SK-N-SH treated with all-trans-retinoic acid at 6 μM for 48 hours (cell line): Measurements from ENCODE around the gene CNTN4.

ENCODE experiments used
- ATAC-seq: fragments of 200-7000 bp; cut with Tn5 transposase; 3 replicates; pipeline ENCODE4 v1.9.1; 2020; ENCODE audit warnings: mild to moderate bottlenecking, moderate library complexity
- ARNTL ChIP-seq: fragments of 450-650 bp; formaldehyde crosslinking; IDR thresholded peaks from 2 replicates; pipeline ENCODE4 v1.5.0; 2020; ENCODE audit warnings: low read depth, mild to moderate bottlenecking, moderate library complexity, borderline replicate concordance
- CSDC2 ChIP-seq: fragments of 250-450 bp; sonication (Bioruptor Pico); IDR thresholded peaks from 2 replicates; pipeline ENCODE4 v1.5.0; 2020; ENCODE audit warnings: mild to moderate bottlenecking, moderate library complexity
- ESRRG ChIP-seq: fragments of 250-450 bp; sonication (Bioruptor Pico); IDR thresholded peaks from 2 replicates; pipeline ENCODE4 v1.6.1; 2021; ENCODE audit warnings: mild to moderate bottlenecking
- GLIS3 ChIP-seq: fragments of 250-450 bp; sonication (Bioruptor Pico); IDR thresholded peaks from 2 replicates; pipeline ENCODE4 v1.5.0; 2020; ENCODE audit warnings: mild to moderate bottlenecking, moderate library complexity
- OSR1 ChIP-seq: fragments of 250-450 bp; sonication (Bioruptor Pico); IDR thresholded peaks from 2 replicates; pipeline ENCODE4 v1.8.0; 2022; ENCODE audit warnings: moderate library complexity, mild to moderate bottlenecking, inconsistent platforms
- PPARA ChIP-seq: fragments of 250-450 bp; sonication (Bioruptor Pico); IDR thresholded peaks from 2 replicates; pipeline ENCODE4 v1.5.0; 2020; ENCODE audit warnings: mild to moderate bottlenecking, borderline replicate concordance
- RARB ChIP-seq: fragments of 250-450 bp; sonication (Bioruptor Pico); IDR thresholded peaks from 2 replicates; pipeline ENCODE4 v1.8.0; 2021; ENCODE audit warnings: mild to moderate bottlenecking, moderate library complexity
- SNAI2 ChIP-seq: fragments of 250-450 bp; sonication (Bioruptor Pico); IDR thresholded peaks from 2 replicates; pipeline ENCODE4 v1.5.0; 2020; ENCODE audit warnings: mild to moderate bottlenecking, moderate library complexity
- TCF4 ChIP-seq: fragments of 250-450 bp; sonication (Bioruptor Pico); IDR thresholded peaks from 2 replicates; pipeline ENCODE4 v1.8.0; 2021; ENCODE audit warnings: mild to moderate bottlenecking, moderate library complexity, borderline replicate concordance
- TOX ChIP-seq: fragments of 250-450 bp; sonication (Bioruptor Pico); IDR thresholded peaks from 2 replicates; pipeline ENCODE4 v1.8.0; 2021; ENCODE audit warnings: mild to moderate bottlenecking, moderate library complexity, borderline replicate concordance
- ZC3H10 ChIP-seq: fragments of 250-450 bp; sonication (Bioruptor Pico); IDR thresholded peaks from 2 replicates; pipeline ENCODE4 v1.5.1; 2021; ENCODE audit warnings: mild to moderate bottlenecking, moderate library complexity
- ZFP30 ChIP-seq: fragments of 450-650 bp; formaldehyde crosslinking; IDR thresholded peaks from 2 replicates; pipeline ENCODE4 v1.5.0; 2022; ENCODE audit warnings: mild to moderate bottlenecking, moderate library complexity
- ZNF70 ChIP-seq: fragments of 450-650 bp; formaldehyde crosslinking; IDR thresholded peaks from 2 replicates; pipeline ENCODE4 v1.5.0; 2020; ENCODE audit warnings: mild to moderate bottlenecking, moderate library complexity
- ZNF8 ChIP-seq: fragments of 450-650 bp; formaldehyde crosslinking; IDR thresholded peaks from 2 replicates; pipeline ENCODE4 v1.5.0; 2020; ENCODE audit warnings: mild to moderate bottlenecking, moderate library complexity
- TF ChIP-seq, protein P1 (sequence below): fragments of 250-450 bp; sonication (Bioruptor Pico); IDR thresholded peaks from 2 replicates; pipeline ENCODE4 v1.5.0; 2020; ENCODE audit warnings: mild to moderate bottlenecking, moderate library complexity
- TF ChIP-seq, protein P2 (sequence below): fragments of 250-450 bp; sonication (Bioruptor Pico); IDR thresholded peaks from 2 replicates; pipeline ENCODE4 v1.5.1; 2021; ENCODE audit warnings: mild to moderate bottlenecking, moderate library complexity

Gene CNTN4

DNA sequence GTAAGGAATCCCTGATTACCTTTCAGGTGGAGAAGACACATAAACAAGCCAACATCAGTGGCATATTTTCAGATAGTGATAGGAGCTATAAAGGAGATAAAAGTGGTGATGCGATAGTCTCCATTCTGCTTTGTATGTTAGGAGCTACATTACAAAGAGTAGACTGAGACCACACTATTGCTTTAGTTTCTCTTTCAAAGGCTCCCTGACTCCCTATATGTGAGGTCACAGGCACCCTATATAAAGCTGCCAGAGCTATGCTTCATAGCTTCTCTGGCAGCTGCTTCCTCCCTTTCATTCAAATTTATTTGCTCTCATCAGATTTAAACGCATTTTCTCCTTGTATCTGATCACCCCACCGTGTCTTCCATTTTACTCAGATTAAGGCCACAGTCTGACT, 544.9 kb downstream of the CNTN4 start (continued):
- TF ChIP-seq, protein P1, sequence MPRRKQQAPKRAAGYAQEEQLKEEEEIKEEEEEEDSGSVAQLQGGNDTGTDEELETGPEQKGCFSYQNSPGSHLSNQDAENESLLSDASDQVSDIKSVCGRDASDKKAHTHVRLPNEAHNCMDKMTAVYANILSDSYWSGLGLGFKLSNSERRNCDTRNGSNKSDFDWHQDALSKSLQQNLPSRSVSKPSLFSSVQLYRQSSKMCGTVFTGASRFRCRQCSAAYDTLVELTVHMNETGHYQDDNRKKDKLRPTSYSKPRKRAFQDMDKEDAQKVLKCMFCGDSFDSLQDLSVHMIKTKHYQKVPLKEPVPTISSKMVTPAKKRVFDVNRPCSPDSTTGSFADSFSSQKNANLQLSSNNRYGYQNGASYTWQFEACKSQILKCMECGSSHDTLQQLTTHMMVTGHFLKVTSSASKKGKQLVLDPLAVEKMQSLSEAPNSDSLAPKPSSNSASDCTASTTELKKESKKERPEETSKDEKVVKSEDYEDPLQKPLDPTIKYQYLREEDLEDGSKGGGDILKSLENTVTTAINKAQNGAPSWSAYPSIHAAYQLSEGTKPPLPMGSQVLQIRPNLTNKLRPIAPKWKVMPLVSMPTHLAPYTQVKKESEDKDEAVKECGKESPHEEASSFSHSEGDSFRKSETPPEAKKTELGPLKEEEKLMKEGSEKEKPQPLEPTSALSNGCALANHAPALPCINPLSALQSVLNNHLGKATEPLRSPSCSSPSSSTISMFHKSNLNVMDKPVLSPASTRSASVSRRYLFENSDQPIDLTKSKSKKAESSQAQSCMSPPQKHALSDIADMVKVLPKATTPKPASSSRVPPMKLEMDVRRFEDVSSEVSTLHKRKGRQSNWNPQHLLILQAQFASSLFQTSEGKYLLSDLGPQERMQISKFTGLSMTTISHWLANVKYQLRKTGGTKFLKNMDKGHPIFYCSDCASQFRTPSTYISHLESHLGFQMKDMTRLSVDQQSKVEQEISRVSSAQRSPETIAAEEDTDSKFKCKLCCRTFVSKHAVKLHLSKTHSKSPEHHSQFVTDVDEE (CRISPR knock-in tag): no peak
- TF ChIP-seq OSR1 (CRISPR knock-in tag) (no peak), TOX (CRISPR knock-in tag) (no peak), ZNF70 (no peak), TCF4 (CRISPR knock-in tag) (no peak), ARNTL (no peak), RARB (CRISPR knock-in tag) (no peak), SNAI2 (no peak), PPARA (CRISPR knock-in tag) (no peak), CSDC2 (CRISPR knock-in tag) (no peak), ZFP30 (CRISPR knock-in tag) (no peak)

DNA sequence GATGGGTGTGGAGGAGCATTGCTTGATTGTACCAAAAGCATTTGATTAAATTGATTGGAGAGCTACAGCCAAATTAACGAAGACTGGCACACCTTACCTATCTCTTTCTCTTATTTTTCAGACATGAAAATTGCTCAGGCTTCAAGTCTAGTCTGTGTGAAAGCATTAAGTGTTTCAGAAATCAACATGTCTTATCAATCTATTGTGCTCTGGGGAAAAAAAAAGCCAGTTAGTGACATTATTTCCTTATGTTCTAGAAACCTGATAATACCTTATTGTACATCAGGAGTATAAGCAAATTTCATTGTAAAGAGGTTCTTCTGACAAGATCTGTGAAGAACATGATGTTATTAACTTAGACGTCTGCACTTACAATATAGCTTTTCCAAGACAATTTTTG, 546.3 kb downstream of the CNTN4 start:
- no peak for ATAC-seq
- TF ChIP-seq ESRRG (CRISPR knock-in tag) (no peak), SNAI2 (no peak)
- TF ChIP-seq, protein P1 (CRISPR knock-in tag): no peak

DNA sequence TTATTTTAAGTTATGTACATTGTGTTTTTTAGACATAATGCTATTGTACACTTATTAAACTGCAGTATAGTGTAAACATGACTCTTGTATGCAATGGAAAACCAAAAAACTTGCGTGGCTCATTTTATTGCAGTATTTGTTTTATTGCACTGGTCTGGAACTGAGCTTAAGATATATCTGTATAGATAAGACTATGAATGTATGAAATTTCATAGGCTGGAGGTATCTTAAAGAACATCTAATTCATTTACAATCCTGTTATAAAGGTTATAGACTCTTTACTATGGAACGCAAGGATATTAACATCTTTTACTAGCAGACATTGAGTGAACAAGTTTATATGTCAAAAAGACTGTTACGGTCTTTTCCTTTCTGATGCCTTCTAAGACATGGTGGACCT, 552.1 kb downstream of the CNTN4 start:
- TF ChIP-seq ZC3H10 (CRISPR knock-in tag): no peak
- no peak for ATAC-seq

DNA sequence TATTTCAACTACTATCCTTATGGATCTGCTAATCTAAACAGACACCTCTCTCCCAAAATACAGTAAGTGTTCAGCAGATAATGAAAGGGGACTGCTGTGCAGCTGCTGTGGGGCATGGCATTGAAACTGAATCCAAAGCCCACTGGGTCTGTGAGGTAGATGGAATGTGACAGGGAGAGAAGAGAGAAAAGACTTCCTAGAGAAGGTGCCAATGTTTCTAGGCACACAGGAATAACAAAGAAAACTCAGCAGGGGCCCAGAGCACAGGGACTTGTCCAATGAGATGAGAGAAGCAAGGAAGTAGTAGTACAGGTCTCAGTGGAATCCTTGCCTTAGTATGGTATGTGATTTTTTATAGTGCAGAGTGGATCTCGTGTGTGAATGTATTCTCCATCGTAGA, 553.7 kb downstream of the CNTN4 start:
- no peak for ATAC-seq
- no peak for TF ChIP-seq OSR1 (CRISPR knock-in tag)
- TF ChIP-seq TOX (CRISPR knock-in tag): no peak
- TF ChIP-seq ZNF70: no peak
- no peak for TF ChIP-seq ZNF8

DNA sequence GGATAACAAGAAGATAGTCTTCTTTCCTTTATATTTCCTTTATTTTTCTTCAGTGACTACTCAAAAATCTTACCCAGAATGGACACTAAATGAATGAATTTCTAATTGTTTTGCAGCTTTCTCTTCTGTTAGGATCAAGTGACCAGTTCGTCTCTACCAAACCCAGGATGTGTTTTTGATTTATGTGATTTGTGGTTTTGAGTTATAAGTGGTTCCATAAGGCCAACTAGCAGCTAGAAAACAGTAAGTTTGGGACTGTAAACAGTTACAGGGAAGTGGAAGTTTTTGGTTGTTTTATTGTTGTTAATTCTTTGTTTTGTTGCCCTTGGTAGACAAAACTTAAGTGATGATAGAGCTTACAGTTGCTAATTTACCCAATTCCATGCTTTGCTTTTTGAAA, 555.0 kb downstream of the CNTN4 start:
- no peak for TF ChIP-seq CSDC2 (CRISPR knock-in tag)
- TF ChIP-seq RARB (CRISPR knock-in tag): no peak
- no peak for TF ChIP-seq PPARA (CRISPR knock-in tag)
- TF ChIP-seq ZNF8: no peak
- no peak for TF ChIP-seq TCF4 (CRISPR knock-in tag)
- TF ChIP-seq ZFP30 (CRISPR knock-in tag): no peak
- TF ChIP-seq, protein P1 (CRISPR knock-in tag): no peak
- TF ChIP-seq, protein P2, sequence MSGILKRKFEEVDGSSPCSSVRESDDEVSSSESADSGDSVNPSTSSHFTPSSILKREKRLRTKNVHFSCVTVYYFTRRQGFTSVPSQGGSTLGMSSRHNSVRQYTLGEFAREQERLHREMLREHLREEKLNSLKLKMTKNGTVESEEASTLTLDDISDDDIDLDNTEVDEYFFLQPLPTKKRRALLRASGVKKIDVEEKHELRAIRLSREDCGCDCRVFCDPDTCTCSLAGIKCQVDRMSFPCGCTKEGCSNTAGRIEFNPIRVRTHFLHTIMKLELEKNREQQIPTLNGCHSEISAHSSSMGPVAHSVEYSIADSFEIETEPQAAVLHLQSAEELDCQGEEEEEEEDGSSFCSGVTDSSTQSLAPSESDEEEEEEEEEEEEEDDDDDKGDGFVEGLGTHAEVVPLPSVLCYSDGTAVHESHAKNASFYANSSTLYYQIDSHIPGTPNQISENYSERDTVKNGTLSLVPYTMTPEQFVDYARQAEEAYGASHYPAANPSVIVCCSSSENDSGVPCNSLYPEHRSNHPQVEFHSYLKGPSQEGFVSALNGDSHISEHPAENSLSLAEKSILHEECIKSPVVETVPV (CRISPR knock-in tag): no peak
- no peak for TF ChIP-seq GLIS3 (CRISPR knock-in tag)
- TF ChIP-seq SNAI2: no peak
- TF ChIP-seq ARNTL: no peak
- no peak for ATAC-seq
